NCI-H187 treated with DMSO at 0.1 percent for 48 hours (cell line): ENCODE measurements around the gene INAFM2.

Experiments
- DNase-seq: peaks from one replicate; lab custom pipeline; 2025; lab: John Stamatoyannopoulos, UW

Gene INAFM2

GRCh38 chr15:40365016-40365415, 41.5 kb downstream of the INAFM2 start:
- DNase-seq = no peak

- DNase-seq = no peak
These were observed 42.3 kb downstream of the INAFM2 start for GRCh38 chr15:40365624-40366456.

GRCh38 chr15:40366457-40367370, 43.2 kb downstream of the INAFM2 start:
- DNase-seq = no peak

GRCh38 chr15:40367371-40367685, 43.8 kb downstream of the INAFM2 start:
- no peak for DNase-seq

GRCh38 chr15:40367686-40368611, 44.5 kb downstream of the INAFM2 start:
- peak; percentile 22 for DNase-seq

- DNase-seq = no peak
These were observed 45.4 kb downstream of the INAFM2 start for GRCh38 chr15:40368719-40369473.

GRCh38 chr15:40369474-40369869, 46.0 kb downstream of the INAFM2 start:
- no peak for DNase-seq

DNA sequence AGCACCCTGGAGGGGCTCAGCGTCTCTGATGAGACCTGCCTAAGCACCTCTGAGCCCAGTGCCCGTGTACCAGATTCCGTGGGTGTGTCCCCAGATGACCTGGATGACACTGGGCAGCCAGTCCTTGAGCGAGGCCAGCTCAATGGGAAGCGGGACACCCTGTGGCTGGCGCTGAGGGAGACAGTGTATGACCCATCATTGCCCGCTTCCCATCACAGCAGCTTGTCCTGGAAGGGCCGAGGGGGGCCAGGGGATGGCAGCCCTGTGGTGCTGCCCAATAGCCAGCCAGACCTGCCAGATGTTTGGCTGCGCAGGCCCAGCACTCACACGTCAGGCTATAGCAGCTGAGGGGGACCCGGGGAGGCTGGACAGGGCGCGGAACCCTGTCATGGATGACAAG, 46.5 kb downstream of the INAFM2 start:
- DNase-seq = no peak

DNA sequence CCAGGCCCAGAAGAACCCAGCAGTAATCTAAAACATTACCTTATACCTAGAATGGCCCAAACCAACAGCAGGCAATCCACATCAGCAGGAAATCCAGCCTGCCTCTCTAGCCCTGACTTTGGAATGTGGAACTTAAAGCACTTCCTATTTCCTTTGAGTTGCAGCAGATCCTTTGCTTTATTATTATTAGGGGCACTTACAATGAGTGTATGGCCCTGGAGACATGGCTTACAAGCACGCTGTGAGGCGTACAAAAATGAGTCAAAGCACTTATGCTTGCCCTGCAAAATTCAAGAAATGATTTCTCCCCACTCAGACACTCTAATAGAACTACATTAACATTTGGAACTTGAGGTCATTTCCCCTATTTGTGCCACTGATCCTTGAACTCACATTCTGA, 49.5 kb downstream of the INAFM2 start:
- DNase-seq = no peak
